Stimulated activated naive CD4-positive, alpha-beta T cell treated with Interleukin-2 at 50 U/mL for 16 hours (primary cell): ENCODE results near the gene SIRPB2.
"Not testable (repeated sequence)": the region's sequence is repeated elsewhere in the genome, so short reads cannot be mapped to it uniquely, and the experiment has no call there.

ENCODE experiments used
- DNase-seq: peaks from one replicate; lab custom pipeline; 2025; lab: John Stamatoyannopoulos, UW

Gene SIRPB2

GRCh38 chr20:1499528-1500420, 8.6 kb upstream of the SIRPB2 start:
- no peak for DNase-seq

- not testable (repeated sequence) for DNase-seq
Observed at GRCh38 chr20:1497371-1497770, 6.2 kb upstream of the SIRPB2 start.

GRCh38 chr20:1496930-1497329, 5.7 kb upstream of the SIRPB2 start:
- DNase-seq = no peak

GRCh38 chr20:1494436-1494835, 3.2 kb upstream of the SIRPB2 start:
- DNase-seq = no peak

GRCh38 chr20:1493536-1493935, 2.3 kb upstream of the SIRPB2 start:
- DNase-seq = no peak

GRCh38 chr20:1491860-1492642, 831 bp upstream of the SIRPB2 start:
- DNase-seq = no peak

- DNase-seq = no peak
Observed at GRCh38 chr20:1490643-1491195, 501 bp downstream of the SIRPB2 start.

GRCh38 chr20:1489764-1490436, 1.3 kb downstream of the SIRPB2 start:
- DNase-seq = no peak

- no peak for DNase-seq
Observed at GRCh38 chr20:1489325-1489724, 1.9 kb downstream of the SIRPB2 start.

GRCh38 chr20:1486566-1486965, 4.7 kb downstream of the SIRPB2 start:
- no peak for DNase-seq

- DNase-seq = no peak
Observed at GRCh38 chr20:1484438-1485116, 6.6 kb downstream of the SIRPB2 start.

GRCh38 chr20:1479831-1480595, 11.2 kb downstream of the SIRPB2 start:
- no peak for DNase-seq

- no peak for DNase-seq
Observed at GRCh38 chr20:1478566-1478965, 12.7 kb downstream of the SIRPB2 start.

GRCh38 chr20:1477896-1478490, 13.2 kb downstream of the SIRPB2 start:
- no peak for DNase-seq

GRCh38 chr20:1474817-1475603, 16.2 kb downstream of the SIRPB2 start:
- no peak for DNase-seq

- no peak for DNase-seq
Observed at GRCh38 chr20:1474325-1474724, 16.9 kb downstream of the SIRPB2 start.

GRCh38 chr20:1473246-1474220, 17.7 kb downstream of the SIRPB2 start:
- no peak for DNase-seq

GRCh38 chr20:1472556-1473245, 18.5 kb downstream of the SIRPB2 start:
- no peak for DNase-seq
